GM18870 (cell line): ENCODE results near the gene SMARCB1.

ENCODE experiments used
- ATAC-seq: cut with Tn5 transposase; IDR thresholded peaks from one replicate; pipeline ENCODE4 v1.9.1; 2021; ENCODE audit warnings: moderate library complexity; ENCODE audit not compliant: unreplicated experiment

The SMARCB1 gene

DNA sequence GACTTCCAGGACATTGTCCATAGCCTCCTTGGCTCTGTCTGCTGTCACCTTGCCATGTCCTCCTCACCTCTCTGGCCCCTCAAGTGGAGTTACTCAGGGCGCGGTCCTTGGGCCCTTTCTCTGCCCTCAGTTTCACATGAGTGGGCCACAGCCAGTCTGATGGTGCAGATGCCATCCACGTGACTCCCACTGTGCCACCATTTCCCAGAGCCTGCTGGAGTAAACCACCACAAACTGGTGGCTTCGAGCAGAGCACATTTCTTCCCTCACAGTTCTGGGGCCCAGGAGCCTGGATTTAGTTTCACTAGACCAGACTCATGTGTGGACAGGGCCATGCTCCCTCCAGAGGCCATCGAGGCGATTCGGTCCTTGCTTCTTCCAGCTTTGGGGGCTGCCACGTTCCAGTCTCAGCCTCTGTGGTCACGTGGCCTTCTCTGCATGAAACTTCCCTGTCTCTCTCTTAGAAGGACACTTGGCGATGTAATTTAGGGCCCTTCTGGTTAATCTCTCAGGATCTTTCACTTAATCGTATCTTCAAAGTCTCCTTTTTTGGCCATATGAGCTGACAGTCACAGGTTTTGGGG lies 14.6 kb downstream of the SMARCB1 start:
- ATAC-seq: no peak

DNA sequence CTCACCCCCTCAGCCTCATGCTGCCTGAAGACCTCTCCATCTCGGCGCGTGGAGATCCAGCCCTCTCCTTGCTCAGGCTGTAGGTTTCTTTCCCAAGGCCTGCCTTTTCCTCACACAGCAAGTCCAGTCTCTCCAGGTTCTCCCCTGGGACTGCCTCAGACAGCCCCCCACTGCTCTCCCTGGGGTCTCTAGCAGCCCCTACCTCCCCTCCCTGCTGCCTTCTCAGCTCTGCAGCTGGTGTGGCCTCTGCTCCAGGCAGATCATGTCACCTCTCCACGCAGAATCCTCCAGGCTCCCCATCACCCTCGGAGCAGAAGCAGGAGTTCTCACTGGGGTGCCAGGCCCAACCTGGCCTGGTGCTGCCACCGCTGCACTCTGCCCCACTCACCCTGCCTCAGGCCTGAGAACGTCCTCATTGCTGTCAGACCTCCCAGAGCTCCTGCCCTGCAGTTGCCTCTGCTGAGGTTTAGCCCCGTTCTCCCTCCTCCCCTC lies 15.2 kb downstream of the SMARCB1 start:
- ATAC-seq: no peak

DNA sequence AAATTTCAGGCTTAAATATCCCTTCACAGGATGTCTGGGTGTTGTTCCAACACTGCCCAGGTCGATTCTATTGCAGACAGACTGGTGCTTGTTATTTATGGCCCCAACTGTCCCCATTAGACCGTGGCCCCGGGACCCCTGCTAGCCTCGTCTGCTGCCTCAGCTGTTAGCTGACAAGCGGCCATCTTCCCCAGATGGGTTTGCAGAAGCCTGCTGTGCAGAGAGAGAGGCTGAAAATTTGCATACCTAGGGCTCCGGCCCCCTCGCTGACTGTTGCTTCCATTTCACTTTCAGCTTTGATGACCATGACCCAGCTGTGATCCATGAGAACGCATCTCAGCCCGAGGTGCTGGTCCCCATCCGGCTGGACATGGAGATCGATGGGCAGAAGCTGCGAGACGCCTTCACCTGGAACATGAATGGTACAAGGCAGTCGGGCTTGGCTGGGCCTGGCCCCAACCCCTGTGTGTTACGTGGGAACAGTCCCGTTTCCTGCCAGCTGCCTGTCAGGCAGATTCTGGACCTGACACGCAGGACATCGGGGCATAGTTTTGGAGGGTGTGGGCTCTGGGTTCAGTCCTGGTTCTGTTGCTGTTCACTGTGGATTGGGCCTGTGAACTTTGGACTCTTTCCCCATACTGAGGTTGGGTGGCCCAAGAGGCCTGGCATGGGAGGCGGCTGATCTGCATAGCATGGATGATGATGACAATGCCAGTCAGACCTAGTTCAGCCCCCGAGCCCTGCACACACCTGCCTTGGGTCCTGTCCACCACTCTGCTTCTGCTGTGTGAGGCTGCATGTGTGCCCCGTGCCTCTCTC lies 16.4 kb downstream of the SMARCB1 start:
- ATAC-seq: no peak

DNA sequence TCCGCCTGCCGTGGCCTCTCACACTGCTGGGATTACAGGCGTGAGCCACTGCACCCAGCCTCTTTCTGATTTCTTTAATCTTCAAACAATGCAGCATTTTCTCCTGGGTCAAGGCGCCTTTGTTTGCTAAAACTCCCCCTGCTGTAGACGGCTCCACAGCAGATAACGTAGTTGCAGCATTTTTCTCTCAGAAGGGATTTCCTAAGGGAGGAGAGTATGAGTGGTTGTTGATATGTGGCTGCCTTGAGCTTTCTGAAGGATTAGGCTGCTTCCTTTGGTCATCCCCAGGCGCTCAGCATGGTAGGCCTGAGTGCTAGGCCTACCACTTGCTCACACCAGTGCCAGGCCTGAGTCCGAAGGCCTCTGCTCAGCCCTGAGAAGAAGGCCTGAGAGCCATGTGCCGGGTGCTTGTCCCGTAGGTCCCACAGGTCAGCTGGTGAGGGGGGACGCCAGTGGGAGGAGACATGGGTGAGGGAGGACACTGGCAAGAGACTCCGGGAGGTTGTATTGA lies 18.1 kb downstream of the SMARCB1 start:
- ATAC-seq: no peak

DNA sequence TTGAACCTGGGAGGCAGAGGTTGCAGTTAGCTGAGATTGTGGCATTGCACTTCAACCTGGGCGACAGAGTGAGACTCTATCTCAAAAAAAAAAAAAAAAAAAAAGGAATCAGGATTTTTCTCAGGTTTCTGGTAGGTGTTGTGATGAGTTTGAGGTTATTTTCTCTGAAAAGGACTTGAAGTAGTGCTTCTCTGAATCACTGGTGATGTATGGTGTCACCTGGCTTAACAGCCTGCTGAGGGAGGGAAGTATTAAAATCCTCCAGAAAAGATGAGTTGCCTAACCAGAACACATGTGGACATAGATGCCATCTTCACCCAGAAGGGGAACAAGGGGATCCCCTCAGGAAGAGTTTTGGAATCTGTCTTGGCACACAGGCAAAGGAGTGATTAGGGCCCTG lies 20.1 kb downstream of the SMARCB1 start:
- ATAC-seq: no peak

DNA sequence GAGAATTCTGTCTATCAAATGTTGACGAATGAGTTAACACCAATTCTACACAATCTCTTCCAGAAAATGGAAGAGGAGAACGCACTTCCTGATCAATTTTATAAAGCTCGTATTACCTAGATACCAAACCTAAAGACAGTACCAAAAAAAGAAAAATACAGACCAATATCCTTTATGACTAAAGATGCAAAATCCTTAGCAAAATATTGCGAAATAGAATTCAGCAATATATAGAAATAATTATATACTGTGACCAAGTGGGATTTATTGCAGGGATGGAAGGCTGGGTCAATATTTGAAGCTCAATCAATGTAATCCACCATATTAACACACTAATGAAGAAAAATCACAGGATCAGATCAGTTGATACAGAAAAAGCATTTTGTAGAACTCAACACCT lies 25.6 kb downstream of the SMARCB1 start:
- ATAC-seq: no peak

DNA sequence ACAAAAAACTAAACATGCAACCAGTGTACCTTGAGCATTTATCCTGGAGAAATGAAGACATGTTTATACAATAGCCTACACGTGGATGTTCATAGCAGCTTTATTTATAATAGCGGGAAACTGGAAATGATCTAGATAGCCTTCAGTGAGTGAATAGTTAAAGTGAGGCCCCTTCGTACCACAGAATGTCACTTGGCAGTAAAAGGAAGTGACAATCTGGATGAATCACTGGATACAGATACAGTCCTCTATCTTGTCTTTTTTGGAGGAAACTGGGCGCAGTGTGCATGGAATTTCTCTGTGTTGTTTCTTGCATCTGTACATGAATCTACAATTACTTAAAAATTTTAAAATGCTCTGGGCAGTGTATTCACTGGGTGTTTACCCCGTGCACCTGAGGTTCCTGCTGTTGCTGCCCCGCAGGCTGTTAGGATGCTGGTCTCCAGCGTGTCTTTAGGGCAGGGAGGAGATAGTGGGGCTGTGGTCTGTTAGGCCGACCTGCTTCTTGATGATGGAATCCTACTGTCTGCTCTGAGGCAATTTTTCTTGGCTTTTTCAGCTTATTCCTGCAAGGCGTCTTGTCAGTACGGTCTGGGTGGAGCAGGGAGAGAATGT lies 28.9 kb downstream of the SMARCB1 start:
- no peak for ATAC-seq

DNA sequence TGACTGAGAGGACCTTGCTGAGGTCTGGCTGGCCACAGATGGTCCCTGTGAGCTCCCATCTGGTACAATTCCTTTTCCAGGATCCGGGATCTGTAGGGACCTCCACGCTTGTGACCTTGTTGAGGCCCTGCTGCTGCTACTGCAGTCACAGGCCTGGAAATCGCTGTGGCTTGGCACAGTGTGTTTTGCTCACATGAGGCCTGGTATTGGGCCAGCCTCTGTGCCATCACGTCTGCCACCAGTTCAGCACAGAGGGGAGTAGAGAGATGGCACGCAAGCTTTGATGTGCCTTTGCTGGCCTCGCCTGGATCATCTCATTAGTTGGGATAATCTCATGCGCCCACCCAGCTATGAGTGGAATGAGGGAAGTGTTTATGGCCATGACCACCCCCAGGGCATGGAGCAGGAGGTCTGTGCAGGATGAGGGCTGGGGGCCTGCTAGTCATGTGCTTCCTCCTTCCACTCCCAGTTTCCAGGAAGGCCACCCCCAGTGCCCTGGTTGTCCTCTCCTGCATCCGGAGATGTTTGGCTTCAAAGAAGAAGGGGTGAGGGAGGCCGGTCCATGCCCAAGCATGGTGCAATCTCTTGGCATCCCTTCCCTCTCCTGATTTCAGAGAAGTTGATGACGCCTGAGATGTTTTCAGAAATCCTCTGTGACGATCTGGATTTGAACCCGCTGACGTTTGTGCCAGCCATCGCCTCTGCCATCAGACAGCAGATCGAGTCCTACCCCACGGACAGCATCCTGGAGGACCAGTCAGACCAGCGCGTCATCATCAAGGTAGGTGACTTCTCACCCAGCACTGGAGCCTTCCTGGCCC lies 29.6 kb downstream of the SMARCB1 start:
- no peak for ATAC-seq

DNA sequence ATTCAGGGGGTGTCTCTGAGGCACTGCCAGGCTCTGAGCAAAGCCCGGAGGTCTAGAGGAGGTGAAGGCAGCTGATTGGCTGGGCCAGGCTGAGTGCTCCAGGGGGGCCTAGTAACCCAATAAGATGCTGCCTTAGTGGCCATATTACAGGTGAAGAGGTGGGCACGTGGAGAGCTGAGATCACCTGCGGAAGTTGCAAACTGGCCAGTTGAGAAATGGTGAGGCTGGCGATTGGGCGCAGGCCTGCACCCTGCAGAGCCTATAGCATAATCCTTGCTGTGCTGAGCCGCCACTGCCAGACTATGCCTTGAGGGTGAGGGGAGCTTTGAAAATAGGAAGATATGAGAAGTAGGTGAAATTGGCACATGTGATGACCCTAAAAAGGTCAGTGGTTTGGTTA lies 30.4 kb downstream of the SMARCB1 start:
- no peak for ATAC-seq

DNA sequence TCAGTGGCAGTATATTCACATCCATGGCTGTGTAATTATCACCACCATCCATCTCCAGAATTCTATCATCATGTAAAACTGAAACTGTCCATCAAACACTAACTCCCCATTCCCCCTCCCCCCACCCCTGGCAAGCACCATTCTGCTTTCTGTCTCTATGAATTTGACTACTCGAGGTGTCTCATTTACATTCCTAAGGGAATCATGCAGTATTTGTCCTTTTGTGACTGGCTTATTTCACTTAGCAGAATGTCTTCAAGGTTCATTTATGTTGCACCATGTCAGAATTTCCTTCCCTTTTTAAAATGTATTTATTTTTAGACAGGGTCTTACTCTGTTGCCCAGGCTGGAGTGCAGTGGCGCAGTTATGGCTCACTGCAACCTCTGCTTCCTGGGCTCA lies 31.8 kb downstream of the SMARCB1 start:
- no peak for ATAC-seq

DNA sequence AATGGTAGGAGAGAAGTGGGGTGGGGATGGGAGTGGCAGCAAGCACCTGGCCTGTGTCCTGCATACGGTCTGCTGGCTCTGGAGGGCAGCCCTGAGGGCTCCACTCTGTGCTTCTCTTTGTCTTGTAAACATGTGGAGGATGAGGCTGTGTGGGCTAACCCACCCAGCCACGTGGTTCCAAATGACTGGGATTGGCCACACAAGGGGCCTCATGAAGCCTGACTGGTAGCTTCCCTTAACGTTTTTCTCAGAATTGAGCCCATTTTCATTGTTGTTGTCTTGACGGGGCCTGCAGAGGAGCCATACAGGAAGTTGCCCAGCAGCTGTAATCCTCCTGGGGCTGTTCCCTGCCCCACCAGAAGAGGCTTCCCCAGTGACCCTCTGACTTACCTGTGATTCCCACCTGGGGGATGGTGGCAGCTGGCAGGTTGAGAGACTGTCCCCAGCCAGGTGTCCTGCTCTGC lies 34.0 kb downstream of the SMARCB1 start:
- no peak for ATAC-seq

DNA sequence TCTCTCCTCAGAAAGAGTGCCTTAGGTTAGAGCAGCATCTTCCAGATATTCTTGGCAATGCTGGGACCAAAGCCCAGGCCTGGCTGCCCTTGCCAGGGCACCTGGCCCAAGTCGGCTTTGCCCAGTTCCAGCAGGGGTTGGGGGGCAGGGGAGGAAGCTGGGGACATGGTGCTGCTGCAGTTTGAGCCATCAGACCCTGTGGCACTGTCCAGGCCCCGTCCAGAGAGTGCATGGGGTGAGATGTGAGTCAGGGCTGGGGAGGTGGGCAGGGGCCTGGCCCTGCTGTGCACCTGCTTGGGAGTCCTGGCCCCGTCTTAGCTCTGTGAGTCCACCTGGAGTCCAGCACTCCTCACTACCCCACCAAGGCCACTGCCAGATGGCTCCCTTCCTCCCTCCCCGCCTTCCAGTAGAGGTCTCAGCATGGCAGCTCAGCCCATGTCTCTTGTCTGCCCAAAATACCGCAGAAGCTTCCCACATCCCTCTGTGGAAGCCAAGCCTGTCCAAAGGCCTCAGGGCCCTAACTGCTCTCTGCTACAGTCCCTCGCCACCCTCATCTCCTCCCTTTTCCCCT lies 35.4 kb downstream of the SMARCB1 start:
- no peak for ATAC-seq

DNA sequence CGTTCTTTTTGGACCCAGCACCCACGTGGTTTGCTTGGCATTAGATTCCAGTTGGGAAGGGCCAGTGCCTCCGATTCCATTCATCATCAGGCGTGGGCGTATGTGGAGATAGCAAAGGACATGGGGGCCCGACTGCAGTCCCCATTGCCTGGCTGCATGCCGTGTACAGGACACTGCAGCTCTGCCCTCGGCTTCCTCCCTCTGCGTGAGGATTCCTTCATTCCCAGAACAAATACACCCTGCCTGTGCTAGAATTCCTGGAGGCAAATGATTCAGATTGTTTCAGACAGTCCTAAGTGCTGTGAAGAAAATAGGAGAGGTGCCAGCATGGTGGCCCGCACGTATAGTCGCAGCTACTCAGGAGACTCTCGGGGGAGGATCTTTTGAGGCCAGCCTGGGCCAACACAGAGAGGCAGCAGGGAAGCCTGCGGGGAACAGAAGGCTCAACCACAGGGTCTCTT lies 36.6 kb downstream of the SMARCB1 start:
- no peak for ATAC-seq

DNA sequence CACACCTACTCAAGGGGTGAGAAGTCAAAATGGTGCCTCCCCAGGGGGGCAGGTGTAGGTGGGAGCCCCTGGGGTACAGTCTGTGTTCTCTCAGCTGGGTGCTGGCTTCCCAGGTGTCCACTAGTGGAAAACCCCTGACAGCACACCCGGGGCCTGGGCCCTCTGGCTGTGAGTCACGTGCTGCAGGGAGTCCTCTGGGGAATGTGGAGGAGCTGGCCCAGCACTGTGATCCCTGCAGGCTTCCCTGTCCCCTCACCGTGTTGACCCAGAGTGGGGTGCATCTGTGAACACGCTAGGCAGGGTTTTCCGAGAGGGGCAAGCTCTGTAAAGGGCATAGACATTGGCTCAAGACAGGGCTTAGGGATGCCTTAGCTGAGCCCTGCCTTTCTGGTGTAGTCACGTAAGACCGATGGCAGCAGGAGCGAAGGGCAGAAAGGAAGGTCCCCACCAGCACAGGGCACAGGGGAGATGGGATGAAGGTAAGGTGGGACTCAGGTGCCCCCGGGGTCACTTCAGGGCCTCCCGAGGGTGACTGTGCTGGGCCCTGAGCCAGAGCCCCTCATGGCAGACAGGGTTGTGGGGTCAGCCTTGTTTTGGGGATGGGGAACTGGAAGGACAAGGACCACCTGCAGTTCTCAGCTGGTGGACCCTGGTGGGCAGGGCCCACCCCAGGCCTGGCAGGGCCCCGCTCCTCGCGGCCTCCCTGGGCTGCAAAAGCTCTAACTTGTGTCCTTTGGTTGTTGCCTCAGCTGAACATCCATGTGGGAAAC lies 37.9 kb downstream of the SMARCB1 start:
- ATAC-seq: no peak

DNA sequence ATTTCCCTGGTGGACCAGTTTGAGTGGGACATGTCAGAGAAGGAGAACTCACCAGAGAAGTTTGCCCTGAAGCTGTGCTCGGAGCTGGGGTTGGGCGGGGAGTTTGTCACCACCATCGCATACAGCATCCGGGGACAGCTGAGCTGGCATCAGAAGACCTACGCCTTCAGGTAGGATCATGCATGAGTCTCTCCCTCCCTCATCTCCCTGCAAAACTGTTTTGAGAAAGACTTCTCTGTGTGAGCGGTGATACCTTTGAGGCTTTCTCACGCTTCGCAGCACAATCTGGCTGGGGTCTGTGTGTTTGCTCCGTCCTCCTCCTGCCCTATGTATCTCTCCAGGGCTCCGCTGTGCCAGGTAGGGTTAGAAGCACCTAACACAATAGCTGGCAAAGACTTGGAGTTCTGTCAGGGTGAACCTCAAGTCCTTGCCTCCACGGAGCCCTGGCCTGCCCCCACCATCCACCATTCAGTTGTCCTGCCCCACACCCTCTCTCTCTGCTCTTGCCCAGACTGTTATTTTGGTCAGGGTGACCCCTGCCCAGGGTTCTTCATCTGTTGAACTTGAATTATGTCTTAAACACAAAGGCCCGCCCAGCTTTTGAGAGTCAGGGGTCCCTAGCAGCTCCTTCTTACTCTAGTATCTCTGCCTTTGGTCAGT lies 38.6 kb downstream of the SMARCB1 start:
- no peak for ATAC-seq

DNA sequence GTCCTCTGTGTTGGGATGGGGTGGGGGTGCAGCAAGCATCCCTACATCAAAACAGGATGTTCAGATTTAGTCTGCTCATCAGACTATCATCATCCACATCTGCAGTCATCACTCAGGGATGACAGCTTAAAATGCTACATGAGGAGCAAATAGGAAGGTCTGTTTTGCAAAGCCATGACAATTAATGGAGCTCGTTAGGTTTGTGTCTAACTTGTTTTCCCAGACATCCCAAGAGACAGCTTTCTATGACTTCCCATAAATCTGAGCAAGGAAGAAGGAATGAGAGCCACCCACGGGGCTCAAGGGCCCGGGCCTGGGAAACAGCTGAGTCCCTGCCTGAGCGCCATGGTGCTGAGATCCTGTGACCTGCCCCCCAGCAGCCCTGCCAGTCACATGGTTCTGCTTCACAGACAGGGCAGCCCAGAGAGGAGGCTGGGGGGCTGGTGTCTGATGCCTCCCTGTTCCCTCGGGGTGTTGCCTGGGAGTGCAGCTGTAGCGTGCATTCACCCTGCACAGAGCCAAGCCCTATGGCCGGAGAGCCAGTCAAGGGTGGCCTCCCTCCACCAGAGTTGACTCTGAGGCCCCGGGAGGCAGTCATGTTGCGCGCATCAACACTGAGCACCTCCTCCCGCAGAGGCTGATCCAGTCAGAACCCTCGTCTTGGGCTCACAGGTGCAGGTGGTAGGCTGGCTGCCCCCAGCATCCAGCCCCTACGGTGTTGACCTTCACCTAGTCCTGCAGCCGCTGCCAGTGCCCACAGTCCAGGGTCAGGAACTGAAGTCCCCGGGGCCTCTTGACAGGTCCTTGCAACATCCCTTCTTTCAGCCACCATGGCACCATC lies 40.0 kb downstream of the SMARCB1 start:
- no peak for ATAC-seq

DNA sequence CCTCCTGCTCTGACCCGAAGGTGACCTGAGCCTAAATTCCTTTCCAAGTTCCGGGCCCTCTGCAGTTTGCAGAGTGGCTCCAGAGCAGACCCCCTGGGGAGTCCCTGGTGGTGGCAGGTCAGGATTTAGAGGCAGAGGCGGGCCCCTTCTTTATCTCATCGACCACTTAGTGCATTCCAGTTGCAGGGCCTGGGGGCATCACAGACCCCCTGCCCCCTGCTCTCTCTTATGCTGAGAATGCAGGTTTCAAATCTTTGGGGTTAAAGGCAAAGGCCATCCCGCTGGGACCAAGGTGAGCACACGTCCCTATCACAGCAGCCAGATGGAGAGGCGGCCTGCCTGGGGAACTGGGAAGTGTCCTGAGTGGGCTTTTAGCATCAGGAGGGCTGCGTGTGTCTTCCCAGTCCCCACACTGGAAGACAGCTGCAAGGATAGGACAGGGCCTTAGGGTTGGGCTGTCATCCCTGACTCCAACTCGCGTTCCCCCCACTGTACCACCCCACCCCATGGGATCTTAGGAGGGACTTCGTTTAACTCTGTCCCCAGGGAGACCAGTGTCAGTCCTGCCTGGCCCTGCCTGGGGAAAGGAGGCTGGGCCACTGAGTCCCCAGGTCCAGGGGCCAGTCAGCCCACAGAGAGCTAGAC lies 40.7 kb downstream of the SMARCB1 start:
- ATAC-seq: no peak
